Epithelial cell of proximal tubule (primary cell): ENCODE results near the gene RPS27L. TPM values are rescaled to one million over a fixed set of nuclear protein-coding genes. Genes with fewer than 3 reads are reported as not detected.
"Not testable (repeated sequence)": the region's sequence is repeated elsewhere in the genome, so short reads cannot be mapped to it uniquely, and the experiment has no call there.

Source experiments
- DNase-seq: peaks from one replicate; pipeline ENCODE4 v3.0.0-alpha.2; 2011; ENCODE audit warnings: low read depth
- H3K4me3 ChIP-seq: 2 replicates; pipeline ENCODE4 v1.5.1; 2011; ENCODE audit warnings: low read depth, mild to moderate bottlenecking, low read length
- CTCF ChIP-seq: conservative IDR thresholded peaks from 2 replicates; pipeline ENCODE4 v1.5.1; 2012; ENCODE audit warnings: low read depth, mild to moderate bottlenecking, low read length
- total RNA-seq: library from RNA; depleted of rRNA; stranded (reverse); fragments of >200 nt; gene quantifications from 2 replicates; pipeline ENCODE4 v1.2.3, GENCODE V29; 2015

The RPS27L gene
- total RNA-seq, 1 donor from 2014 or later, result 231 TPM

- no peak for TF ChIP-seq CTCF
- no peak for DNase-seq
- no peak overlapping the region for H3K4me3 ChIP-seq
These were observed 53.9 kb downstream of the RPS27L start for GRCh38 chr15:63103416-63103815.

GRCh38 chr15:63099581-63099980 lies 57.7 kb downstream of the RPS27L start:
- DNase-seq, H3K4me3 ChIP-seq: not testable (repeated sequence)

GRCh38 chr15:63098901-63099300 lies 58.4 kb downstream of the RPS27L start:
- not testable (repeated sequence) for DNase-seq, H3K4me3 ChIP-seq

Other genes starting within 250 kb of the RPS27L start
- 887 and 925 TPM in 2 replicates for gene TPM1, start 114.7 kb downstream of the RPS27L start, total RNA-seq
- 9.7 and 11.2 TPM in 2 replicates for gene LACTB, start 35.6 kb downstream of the RPS27L start, total RNA-seq
- gene RAB8B, start 32.1 kb upstream of the RPS27L start, total RNA-seq, result 20.9 and 27.0 TPM in 2 replicates
- 2.7 and 3.9 TPM in 2 replicates for gene APH1B, start 120.1 kb upstream of the RPS27L start, total RNA-seq
- gene CA12, start 224.4 kb upstream of the RPS27L start, total RNA-seq, result 6.3 and 19.7 TPM in 2 replicates